22Rv1 (cell line): ENCODE results near the gene LFNG.

ENCODE experiments used
- ZFX ChIP-seq: fragments of 450-650 bp; IDR thresholded peaks from 2 replicates; pipeline ENCODE4 v1.6.1; 2017; ENCODE audit warnings: antibody characterized with exemption, borderline replicate concordance
- TF ChIP-seq, protein P1 (sequence below): fragments of 450-650 bp; IDR thresholded peaks from 2 replicates; pipeline ENCODE4 v1.5.1; 2017; ENCODE audit warnings: mild to moderate bottlenecking

DNA sequence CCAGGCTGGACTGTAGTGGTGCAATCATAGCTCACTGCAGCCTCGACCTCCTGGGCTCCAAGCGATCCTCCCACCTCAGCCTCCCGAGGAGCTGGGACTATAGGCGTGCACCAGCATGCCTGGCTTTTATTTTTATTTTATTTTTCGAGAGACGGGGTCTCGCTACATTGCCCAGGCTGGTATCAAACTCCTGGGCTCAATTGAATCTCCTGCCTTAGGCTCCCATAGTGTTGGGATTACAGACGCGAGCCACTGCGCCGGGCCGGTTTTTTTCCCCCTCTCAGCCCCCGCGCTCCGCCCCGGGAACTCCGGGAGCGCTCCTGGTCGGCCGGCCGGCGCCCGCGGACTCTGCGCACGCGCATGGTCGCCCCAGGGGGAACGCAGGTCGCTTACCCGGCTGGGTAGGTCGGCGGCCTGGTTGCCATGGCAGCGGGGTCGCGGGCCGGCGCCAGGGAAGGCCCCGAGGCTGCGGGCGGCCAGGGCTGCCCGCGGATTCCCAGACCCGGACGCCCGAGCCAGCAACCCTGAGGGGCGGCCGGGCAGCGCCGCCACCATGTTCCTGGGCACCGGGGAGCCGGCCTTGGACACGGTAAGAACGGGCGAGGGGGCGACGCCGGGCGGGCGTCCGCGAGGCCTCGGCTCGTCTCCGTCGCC lies 39.2 kb downstream of the LFNG start, which contains the start of gene IQCE:
- TF ChIP-seq, protein P1, sequence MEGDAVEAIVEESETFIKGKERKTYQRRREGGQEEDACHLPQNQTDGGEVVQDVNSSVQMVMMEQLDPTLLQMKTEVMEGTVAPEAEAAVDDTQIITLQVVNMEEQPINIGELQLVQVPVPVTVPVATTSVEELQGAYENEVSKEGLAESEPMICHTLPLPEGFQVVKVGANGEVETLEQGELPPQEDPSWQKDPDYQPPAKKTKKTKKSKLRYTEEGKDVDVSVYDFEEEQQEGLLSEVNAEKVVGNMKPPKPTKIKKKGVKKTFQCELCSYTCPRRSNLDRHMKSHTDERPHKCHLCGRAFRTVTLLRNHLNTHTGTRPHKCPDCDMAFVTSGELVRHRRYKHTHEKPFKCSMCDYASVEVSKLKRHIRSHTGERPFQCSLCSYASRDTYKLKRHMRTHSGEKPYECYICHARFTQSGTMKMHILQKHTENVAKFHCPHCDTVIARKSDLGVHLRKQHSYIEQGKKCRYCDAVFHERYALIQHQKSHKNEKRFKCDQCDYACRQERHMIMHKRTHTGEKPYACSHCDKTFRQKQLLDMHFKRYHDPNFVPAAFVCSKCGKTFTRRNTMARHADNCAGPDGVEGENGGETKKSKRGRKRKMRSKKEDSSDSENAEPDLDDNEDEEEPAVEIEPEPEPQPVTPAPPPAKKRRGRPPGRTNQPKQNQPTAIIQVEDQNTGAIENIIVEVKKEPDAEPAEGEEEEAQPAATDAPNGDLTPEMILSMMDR = 0 out of 2 replicates have a peak, but pooled peaks have one; percentile 3
- TF ChIP-seq ZFX = no peak
